ENCODE results near the gene MPRIP.
"Not testable (repeated sequence)": the region's sequence is repeated elsewhere in the genome, so short reads cannot be mapped to it uniquely, and the experiment has no call there.

The MPRIP gene, protein sequence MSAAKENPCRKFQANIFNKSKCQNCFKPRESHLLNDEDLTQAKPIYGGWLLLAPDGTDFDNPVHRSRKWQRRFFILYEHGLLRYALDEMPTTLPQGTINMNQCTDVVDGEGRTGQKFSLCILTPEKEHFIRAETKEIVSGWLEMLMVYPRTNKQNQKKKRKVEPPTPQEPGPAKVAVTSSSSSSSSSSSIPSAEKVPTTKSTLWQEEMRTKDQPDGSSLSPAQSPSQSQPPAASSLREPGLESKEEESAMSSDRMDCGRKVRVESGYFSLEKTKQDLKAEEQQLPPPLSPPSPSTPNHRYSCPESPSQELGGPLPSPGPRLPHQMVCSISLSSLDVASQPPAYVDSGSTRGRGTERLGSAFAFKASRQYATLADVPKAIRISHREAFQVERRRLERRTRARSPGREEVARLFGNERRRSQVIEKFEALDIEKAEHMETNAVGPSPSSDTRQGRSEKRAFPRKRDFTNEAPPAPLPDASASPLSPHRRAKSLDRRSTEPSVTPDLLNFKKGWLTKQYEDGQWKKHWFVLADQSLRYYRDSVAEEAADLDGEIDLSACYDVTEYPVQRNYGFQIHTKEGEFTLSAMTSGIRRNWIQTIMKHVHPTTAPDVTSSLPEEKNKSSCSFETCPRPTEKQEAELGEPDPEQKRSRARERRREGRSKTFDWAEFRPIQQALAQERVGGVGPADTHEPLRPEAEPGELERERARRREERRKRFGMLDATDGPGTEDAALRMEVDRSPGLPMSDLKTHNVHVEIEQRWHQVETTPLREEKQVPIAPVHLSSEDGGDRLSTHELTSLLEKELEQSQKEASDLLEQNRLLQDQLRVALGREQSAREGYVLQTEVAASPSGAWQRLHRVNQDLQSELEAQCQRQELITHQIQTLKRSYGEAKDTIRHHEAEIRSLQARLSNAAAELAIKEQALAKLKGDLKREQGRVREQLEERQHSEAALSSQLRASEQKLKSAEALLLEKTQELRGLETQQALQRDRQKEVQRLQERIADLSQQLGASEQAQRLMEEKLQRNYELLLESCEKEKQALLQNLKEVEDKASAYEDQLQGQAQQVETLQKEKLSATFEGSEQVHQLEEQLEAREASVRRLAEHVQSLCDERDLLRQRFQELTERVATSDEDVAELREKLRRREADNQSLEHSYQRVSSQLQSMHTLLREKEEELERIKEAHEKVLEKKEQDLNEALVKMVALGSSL (N-terminal part only)

DNA sequence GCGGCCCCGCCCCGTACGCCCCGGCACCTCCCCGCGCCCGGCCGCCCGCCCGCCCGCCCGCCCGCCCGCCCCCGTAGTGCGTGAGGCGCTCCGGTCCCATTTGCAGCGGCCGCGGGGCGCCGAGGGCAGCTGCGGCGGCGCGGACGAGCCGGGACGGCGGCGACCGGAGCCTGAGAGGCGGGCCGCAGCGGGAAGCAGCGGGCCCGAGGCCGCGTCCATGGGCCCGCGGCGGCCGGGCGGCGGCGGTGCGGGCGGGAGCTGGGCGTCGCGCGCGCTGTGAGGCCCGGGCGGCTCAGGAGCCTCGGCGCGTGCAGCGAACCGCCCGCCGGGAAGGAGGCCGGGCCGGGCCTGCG, at the start of gene MPRIP:
Gene MPRIP (plus strand): TSS at position 74 of the 353 bp plus-strand sequence. CDS start 392 bp downstream, outside the sequence.
- DNase-seq (ENCODE audit: low spot score) (no peak), FAIRE-seq (no peak)

DNA sequence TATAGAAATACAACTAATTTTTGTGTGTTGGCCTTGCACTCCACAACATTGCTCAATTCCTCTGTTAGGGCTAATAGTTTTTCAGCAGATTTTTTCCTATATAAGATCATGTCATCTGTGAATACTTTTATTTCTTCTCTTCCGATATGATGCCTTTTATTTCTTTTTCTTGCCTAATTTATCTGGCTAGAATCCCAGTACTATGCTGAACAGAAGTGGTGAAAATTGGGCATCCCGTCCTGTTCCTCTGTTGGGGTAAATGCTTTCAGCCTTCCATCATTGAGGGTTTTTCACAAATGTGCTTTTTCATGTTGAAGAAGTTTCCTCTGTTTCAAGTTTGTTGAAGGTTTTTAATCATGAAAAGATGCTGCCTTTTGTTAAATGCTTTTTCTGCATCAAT, 47.6 kb upstream of the MPRIP start:
- no peak for DNase-seq (ENCODE audit: low spot score)
- no peak for FAIRE-seq

DNA sequence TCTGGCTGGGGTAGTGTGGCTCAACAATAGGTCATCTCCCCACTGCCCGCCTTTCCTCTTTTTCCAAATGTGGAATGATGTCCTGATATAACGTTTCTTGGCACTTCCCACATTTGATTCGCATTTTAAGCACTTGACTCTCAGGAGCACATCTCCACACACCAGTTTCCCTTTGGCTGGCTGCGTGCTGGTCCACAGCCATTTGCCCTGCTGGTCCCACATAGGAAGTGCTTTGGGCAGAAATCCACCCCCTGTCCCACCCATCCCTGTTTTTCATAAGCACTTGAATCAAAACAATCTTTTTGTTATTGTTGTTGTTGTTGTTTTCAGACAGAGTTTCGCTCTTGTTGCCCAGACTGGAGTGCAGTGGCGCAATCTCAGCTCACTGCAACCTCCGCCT, 46.3 kb upstream of the MPRIP start:
- FAIRE-seq (no peak), DNase-seq (ENCODE audit: low spot score) (no peak)

DNA sequence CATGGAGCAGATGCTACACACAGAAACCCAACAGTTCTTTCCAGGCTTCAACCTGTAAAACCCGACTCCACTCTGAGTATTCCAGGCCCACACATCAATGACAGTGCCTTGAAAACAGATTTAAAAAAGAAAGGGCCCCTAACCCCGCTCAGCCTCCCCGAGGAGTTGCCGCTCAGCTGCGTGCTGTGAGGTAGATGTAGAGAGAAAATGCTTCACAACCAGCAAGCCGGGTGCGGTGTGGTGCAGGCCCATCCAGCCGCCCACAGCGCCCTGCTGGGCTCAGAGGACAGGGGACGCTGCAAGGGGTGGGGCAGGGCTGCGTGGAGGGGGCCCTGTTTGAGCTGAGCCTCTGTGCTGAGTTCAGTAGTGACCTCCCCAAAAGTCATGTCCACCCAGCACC, 45.5 kb upstream of the MPRIP start:
- not testable (repeated sequence) for DNase-seq (ENCODE audit: low spot score); FAIRE-seq

DNA sequence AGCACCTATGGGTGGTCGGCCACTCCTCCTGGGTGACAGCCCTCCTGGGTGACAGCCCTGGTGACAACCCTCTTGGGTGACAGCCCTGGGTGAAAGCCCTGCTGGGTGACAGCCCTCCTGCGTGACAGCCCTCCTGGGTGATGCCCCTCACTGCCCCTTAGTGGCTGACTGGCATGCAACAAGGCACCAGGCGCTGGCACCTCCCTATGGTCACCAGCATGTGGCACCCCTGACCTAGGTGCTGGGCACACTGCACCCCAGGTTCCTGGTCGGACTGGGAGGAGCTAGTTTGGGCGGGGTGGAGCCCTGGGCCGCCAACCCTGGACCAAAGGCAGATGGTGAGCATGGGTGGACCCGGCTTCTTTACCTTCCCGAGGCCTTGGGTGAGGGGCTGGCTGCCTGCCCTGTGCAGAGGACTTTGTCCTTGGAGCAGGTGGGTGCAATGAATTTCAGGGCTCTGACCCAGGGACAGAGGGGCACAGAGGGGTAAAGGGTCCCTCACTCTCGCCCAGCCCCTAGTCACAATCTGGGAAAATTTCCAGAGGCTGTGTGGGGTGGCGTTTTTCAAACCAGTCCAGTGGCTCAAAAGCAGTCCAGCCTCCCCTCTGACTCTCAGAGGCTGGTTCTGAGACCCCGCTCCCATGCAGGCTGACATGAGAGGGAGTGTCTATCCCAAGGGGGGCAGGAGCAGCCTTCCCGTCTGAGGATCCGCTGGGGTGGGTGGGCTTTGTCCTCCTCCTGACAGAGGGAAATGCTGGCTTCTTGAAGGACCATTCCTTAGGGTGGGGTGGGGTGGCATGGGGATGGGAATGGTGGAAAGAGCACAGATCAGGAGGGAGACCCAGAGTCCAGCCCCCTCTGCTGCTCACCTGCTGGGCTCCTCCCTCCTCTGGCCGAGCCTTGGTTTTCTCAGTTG, 44.5 kb upstream of the MPRIP start:
- DNase-seq (ENCODE audit: low spot score) (no peak), FAIRE-seq (no peak)

DNA sequence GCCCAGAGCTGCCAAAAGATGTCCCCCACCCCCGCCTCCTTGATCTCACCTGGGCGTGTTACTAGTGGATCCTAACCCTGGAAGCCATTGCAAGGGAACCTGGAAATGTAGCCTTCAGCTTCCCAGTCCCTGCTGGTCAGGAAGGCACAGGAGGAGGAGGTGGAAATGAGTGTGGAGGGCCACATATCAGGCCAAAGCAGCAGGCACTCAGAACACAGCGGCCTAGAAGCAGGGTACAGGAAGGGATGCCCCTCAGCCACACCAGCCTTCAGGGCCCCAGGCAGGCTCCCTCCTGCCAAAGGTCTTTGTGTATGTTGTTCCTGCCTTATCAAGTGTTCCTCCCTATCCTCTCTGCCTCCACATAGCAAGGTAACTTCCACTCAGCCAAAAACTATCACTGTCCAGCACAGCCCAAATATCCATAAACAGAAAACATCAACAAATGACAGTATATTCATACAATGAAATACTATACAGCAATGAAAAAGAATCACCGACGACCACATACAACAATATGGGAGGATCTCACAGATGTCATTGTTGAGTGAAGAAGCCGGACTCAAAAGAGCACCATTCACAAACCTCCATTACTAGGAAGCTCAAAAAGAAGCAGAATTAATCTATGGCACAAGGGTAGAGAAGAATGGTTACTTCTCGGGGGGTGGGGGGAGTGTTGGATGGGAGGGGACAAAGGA, 42.2 kb upstream of the MPRIP start:
- DNase-seq (ENCODE audit: low spot score) (no peak), FAIRE-seq (no peak)

DNA sequence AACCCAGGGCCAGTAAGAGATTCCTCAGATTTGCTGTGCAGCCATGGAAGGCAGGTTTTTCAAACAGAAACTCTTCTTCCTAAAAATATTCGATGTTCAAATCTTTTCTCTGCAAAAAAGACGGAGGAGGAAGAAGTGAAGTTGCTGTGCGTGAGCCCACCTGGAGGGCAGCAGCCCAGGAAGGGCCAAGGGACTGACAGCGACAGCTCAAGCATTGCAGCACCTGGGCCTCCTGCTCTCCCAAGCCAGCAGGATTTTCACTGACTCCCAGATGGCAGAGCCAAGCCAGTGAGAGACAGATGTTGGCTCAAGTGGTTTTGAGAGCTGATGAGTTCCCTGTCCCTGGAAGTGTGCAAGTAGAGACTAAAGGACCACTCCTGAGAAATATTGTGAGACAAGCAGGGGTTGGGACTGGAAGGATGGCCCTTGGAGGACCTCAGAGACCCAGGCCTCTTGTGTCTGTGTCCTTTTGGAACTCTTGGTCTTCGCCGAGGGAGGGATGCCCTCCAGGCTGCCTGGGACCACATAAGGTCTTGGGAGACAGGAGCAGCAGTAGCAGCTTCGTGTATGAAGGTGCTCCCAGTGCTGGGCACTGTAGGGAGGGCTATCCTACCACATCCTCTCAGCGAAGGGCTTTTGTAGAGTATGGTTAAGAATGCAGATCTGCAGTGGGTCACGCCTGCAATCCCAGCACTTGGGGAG, 41.0 kb upstream of the MPRIP start:
- no peak for DNase-seq (ENCODE audit: low spot score)
- FAIRE-seq = no peak

DNA sequence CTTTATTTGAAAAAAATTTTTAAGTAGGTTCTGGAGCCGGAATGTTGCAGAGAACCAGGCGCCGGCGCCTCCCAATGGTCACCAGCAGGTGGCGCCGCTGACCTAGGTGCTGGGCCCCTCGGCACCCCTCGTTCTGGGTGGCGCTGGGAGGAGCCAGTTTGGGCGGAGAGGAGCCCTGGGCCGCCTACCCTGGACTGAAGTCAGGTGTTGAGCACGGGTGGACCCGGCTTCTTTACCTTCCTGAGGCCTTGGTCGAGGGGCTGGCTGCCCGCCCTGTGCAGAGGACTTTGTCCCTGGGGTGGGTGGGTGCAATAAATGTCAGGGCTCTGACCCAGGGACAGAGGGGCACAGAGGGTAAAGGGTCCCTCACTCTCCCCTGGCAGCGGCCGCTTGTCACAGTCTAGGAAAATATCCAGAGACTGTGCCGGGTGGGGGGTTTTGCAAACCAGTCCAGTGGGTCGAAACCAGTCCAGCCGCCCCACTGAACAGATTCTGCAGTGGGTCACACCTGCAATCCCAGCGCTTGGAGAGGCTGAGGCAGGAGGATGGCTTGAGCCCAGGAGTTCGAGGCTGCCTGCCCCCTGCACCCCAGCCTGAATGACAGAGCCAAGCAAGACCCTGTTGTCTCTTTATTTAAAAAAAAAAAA, 40.3 kb upstream of the MPRIP start:
- DNase-seq (ENCODE audit: low spot score) (peak; percentile 83), FAIRE-seq (peak; percentile 65)

DNA sequence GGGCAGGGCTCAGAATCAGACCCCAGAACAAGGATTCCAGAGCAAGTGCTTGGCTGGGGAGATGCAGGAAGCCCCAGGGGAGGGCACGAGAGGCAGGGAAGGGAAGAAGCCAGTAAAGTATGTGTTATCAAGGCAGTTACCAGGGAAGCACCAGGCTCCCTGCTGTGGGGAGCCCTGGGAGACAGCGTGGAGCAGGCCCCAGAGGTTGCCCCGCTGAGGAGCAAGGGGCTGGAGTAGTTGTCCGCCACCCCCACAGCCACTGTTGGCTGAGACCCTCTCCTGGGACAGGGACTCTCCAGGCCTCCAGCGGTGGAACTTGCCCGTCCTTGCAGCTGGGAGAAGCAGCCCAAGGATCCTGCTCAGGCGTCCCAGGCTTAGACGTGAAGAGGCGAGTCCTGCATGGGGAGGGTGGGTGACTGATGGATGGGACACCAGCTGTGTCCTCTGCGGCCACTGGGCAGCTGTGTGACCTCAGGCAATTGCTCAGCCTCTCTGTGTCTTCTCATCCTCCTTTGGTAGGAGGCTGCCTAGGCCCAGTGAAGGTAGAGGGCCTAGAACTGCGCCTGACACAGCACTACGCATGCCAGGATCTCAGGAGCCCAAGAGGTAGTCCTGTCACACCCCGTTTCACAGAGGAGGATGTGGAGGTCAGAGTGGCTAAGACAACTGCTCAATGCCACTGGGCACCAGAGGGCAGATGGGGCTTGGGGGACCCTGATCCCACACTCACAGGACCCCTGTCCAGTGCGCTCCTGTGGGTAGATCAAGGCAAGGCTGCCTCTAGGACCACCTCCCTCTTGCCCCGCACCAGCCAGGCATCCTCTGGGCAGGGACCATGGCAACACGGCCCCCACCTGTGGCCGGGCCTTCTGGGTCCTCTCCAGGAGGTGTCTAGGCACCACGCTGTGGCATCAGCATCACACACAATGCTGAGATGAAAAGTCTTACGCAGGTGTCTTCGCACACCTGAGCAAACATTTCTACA, 39.2 kb upstream of the MPRIP start:
- not testable (repeated sequence) for DNase-seq (ENCODE audit: low spot score); FAIRE-seq

DNA sequence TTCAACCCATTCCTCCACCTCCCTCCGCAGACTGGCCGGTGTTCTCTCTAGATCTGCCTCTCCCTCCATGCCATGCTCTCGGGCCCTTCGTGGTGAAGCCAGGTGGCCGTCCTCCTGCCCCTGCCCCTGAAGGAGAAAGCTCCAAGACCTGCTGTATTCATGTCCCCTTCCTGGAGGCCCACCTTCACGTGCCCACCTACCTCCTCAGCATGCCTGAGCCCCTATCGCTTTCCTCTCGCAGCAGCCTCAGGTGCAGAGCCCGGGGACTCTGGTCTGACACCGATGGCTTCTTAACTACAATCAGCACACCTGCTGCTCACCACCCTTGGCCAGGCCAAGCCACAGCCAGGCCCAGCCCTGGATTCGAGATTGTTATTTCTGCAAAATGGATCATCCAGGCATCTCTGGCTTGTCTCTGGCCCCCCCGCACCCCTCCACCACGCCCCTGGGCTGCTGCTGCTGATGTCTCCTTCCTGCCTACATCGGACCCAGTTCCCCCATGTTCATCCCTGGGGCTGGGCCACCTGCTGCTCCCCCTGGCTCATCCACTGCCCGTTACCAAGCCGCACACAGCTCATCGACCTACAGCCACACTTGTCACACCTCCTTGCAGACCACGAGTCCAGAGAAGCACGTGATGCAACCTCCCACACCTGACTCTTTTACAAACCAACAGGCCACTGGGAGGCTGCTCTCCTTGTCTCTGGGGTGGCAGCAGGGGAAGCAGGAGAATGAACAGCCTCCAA, 37.8 kb upstream of the MPRIP start:
- no peak for DNase-seq (ENCODE audit: low spot score)
- FAIRE-seq = no peak

DNA sequence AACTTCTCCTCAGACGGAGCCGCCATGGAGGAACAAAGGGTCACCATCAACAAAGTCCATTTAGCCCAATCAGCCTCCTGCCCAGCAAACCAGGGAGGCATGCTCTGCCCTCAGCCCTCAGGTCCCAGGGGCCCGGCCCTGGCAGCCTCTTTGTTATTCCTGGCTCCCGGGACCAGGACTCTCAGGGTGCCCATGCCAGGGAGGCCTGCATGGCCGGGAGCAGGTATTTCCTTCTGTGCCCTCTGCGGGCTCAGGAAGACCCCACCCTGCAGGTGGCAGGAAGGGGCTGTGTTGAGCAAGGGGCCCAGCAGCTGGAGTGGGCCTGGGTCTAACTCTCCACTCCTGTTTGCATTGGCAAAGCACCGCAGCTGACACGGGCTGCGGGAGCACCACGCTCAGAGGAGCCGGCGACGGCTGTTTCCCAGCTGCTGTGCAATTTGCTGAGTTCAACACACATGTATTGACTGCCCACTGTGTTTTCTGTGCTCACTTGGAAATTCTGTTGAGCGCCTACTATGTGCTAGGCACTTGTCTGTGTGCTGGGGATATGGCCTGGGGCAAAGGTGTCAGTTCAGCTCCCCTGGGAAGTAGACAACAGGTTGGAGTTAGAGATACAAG, 37.2 kb upstream of the MPRIP start:
- peak; percentile 20 for FAIRE-seq
- not testable (repeated sequence) for DNase-seq (ENCODE audit: low spot score)

DNA sequence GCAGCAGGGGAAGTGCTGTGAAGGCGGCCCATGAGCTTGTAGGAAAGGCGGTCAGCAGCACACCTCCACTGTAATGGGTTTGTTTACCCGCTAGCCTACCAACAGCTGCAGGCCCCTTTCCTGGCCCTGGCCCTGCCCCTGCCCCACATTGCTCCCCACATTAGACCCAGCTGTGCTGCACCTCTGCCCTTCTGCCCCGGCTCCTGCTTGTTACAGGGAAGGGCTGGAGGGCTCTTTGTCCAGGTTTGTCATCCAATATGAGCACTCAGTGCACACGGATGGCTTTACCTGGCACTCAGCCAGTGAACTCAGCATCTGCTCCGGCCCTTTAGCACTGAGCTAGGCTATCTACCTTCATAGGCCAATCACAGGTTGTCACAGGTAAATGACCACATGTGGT, 34.4 kb upstream of the MPRIP start:
- not testable (repeated sequence) for FAIRE-seq

DNA sequence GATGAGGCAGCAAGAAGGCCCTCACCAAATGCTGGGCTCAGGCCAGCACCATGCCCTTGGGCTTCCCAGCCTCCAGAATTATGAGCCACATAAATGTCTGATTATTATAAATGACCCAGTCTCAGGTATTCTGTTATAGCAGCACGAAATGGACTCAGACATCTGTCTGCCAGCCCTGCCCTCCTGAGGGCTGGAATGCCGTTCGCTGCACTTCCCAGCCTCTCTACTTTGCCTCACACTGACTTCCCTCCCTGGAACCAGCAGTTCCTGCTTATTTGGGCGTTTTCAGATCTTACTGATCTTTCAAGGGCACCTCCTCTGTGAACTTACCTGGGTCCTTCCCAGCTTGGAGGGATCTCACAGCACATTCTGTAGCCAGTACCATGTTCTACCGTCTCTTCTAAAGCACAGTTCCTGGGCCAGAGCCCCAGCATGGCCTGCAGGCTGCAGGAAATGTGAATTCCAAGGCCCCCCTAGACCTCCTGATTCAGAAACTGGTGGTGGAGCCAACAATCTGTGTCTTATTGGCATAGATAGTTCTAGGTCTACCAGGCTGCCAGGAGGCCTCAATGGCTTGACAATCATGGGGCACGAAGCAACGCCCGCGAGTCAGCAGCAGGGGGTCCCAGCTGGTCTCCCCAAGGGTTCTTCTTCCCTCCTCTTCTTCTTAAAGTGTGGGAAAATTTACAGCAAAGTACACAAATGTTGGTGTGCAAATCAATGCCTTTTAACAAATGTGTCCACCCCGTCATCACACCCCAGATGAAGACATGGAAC, 33.4 kb upstream of the MPRIP start:
- not testable (repeated sequence) for FAIRE-seq

More for the DNA sequence above, 34.4 kb upstream of the MPRIP start:
- DNase-seq (ENCODE audit: low spot score) = not testable (repeated sequence)

DNA sequence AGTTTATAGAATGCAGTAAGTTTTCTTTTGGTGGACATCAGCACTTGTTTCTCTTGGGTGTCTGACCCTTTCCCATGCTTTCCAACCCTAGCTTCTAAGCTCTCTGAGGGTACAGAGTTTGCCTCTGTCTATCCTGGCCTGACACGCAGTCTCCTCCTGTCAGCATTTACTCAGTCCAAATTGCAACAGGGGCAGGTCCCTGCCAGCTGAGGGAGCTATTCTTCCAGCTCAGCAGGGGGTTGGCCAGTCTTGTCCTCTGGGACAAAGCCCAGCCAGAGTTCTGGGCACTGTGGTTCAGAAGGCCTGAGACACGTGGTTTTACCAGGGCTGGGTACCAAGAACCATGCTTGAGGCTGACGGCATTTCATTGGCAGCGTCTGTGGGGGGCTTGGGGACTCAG, 32.3 kb upstream of the MPRIP start:
- not testable (repeated sequence) for DNase-seq (ENCODE audit: low spot score); FAIRE-seq

More for the DNA sequence above, 33.4 kb upstream of the MPRIP start:
- not testable (repeated sequence) for DNase-seq (ENCODE audit: low spot score)

DNA sequence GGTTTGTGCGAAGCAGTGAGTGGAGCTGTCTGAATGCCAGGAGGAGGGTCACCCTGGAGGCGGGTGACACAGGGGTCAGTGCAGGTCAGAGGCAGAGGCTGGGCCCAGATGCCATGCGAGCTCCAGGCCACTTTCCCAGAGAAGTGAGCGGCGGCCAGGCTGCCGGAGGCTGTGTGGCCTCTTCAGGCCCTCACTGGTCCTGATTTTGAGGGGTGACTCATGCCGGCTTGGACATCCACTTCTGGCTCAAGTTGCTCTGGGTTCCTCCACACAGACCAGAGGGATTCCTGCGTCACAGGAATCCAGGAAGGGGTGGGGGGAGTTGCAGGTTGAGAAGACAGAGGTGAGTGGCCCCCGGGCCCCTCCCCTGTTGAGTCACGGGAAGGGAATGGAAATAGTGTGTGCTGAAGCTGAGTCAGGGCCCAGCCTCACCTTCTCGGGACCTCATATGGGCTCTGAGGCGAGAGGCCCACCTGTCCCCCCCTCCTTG, 31.7 kb upstream of the MPRIP start:
- FAIRE-seq; DNase-seq (ENCODE audit: low spot score): not testable (repeated sequence)
